HL-60/S4 treated with phorbol 12-myristate 13-acetate at 8.2 ng/mL for 4 days and 3 days (cell line): ENCODE data around the gene SMARCC1.

ENCODE experiments used
- in situ Hi-C: fragments of 300-500 bp; cut with MboI; formaldehyde crosslinking; loops from 2 replicates; pipeline ENCODE4 v1.15.0; 2022; ENCODE audit warnings: low sequenced_read_pairs

The SMARCC1 gene

GRCh38 chr3:47594792-47595191 lies 186.9 kb downstream of the SMARCC1 start:
- in situ Hi-C loops, result no loop called here

- in situ Hi-C loops, result no loop called here
Measured at GRCh38 chr3:47592066-47592795, 189.5 kb downstream of the SMARCC1 start.

GRCh38 chr3:47590216-47590615 lies 191.5 kb downstream of the SMARCC1 start:
- in situ Hi-C loops, result no loop called here

GRCh38 chr3:47588587-47588986 lies 193.1 kb downstream of the SMARCC1 start:
- in situ Hi-C loops, result no loop called here

GRCh38 chr3:47588053-47588452 lies 193.6 kb downstream of the SMARCC1 start:
- in situ Hi-C loops, result no loop called here

GRCh38 chr3:47586746-47587145 lies 194.9 kb downstream of the SMARCC1 start:
- in situ Hi-C loops, result no loop called here

GRCh38 chr3:47583320-47584075 lies 198.2 kb downstream of the SMARCC1 start:
- in situ Hi-C loops, result no loop called here

- in situ Hi-C loops, result no loop called here
Measured at GRCh38 chr3:47581835-47582234, 199.9 kb downstream of the SMARCC1 start.

- in situ Hi-C loops, result no loop called here
Measured at GRCh38 chr3:47581422-47581821, 200.3 kb downstream of the SMARCC1 start.

GRCh38 chr3:47580481-47580880 lies 201.2 kb downstream of the SMARCC1 start:
- in situ Hi-C loops, result no loop called here

GRCh38 chr3:47579875-47580274 lies 201.8 kb downstream of the SMARCC1 start:
- in situ Hi-C loops, result no loop called here

- in situ Hi-C loops, result no loop called here
Measured at GRCh38 chr3:47578691-47579632, 202.7 kb downstream of the SMARCC1 start, which contains the start of gene CSPG5. CSPG5 (minus strand) TSS chr3:47578865; CDS start chr3:47578693, 172 bp downstream.

- in situ Hi-C loops, result no loop called here
Measured at GRCh38 chr3:47578119-47578632, 203.5 kb downstream of the SMARCC1 start.

- in situ Hi-C loops, result no loop called here
Measured at GRCh38 chr3:47577583-47578118, 204.0 kb downstream of the SMARCC1 start.

- in situ Hi-C loops, result no loop called here
Measured at GRCh38 chr3:47573190-47574172, 208.2 kb downstream of the SMARCC1 start.

- in situ Hi-C loops, result no loop called here
Measured at GRCh38 chr3:47571391-47572175, 210.1 kb downstream of the SMARCC1 start.

- in situ Hi-C loops, result no loop called here
Measured at GRCh38 chr3:47568901-47569300, 212.8 kb downstream of the SMARCC1 start.

GRCh38 chr3:47567149-47567548 lies 214.5 kb downstream of the SMARCC1 start:
- in situ Hi-C loops, result no loop called here

- in situ Hi-C loops, result no loop called here
Measured at GRCh38 chr3:47566667-47567066, 215.0 kb downstream of the SMARCC1 start.
